Measurements from ENCODE around the gene USB1.

Gene USB1

GRCh38 chr16:58049232-58050185 lies 48.3 kb downstream of the USB1 start:
- no peak for DNase-seq

- no peak for DNase-seq
Measured at GRCh38 chr16:58051296-58051695, 50.1 kb downstream of the USB1 start.

- DNase-seq = no peak
Measured at GRCh38 chr16:58051821-58052603, 50.8 kb downstream of the USB1 start.

GRCh38 chr16:58053682-58054005 lies 52.4 kb downstream of the USB1 start:
- no peak for DNase-seq

- DNase-seq = no peak
Measured at GRCh38 chr16:58054289-58054688, 53.1 kb downstream of the USB1 start.

- no peak for DNase-seq
Measured at GRCh38 chr16:58056580-58056979, 55.4 kb downstream of the USB1 start.

GRCh38 chr16:58057121-58057520 lies 55.9 kb downstream of the USB1 start:
- no peak for DNase-seq

GRCh38 chr16:58057784-58058183 lies 56.6 kb downstream of the USB1 start:
- no peak for DNase-seq

- no peak for DNase-seq
Measured at GRCh38 chr16:58062821-58063220, 61.6 kb downstream of the USB1 start.

- DNase-seq = no peak
Measured at GRCh38 chr16:58063377-58064076, 62.3 kb downstream of the USB1 start.

- DNase-seq = no peak
Measured at GRCh38 chr16:58070585-58070984, 69.4 kb downstream of the USB1 start.
